GM13977 (cell line): ENCODE data around the gene SBK1.
"Not testable (repeated sequence)": the region's sequence is repeated elsewhere in the genome, so short reads cannot be mapped to it uniquely, and the experiment has no call there.

ENCODE experiments used
- DNase-seq: peaks from one replicate; pipeline ENCODE4 v3.0.0; 2012; ENCODE audit warnings: low spot score
- in situ Hi-C: fragments of 300-500 bp; cut with MboI; formaldehyde crosslinking; loops from one replicate; pipeline ENCODE4 v1.12.0; 2022; ENCODE audit warnings: low sequenced_read_pairs, low pct_unique_long_range_greater_than_20kb, mixed read lengths, inconsistent platforms; ENCODE audit not compliant: unreplicated experiment
- TF ChIP-seq, protein P1 (sequence below): IDR thresholded peaks from 2 replicates; pipeline ENCODE4 v1.5.1; 2012; ENCODE audit warnings: mild to moderate bottlenecking, control low read depth; ENCODE audit not compliant: insufficient read depth; ENCODE audit errors: extremely low read depth, missing control alignments

Gene SBK1

DNA sequence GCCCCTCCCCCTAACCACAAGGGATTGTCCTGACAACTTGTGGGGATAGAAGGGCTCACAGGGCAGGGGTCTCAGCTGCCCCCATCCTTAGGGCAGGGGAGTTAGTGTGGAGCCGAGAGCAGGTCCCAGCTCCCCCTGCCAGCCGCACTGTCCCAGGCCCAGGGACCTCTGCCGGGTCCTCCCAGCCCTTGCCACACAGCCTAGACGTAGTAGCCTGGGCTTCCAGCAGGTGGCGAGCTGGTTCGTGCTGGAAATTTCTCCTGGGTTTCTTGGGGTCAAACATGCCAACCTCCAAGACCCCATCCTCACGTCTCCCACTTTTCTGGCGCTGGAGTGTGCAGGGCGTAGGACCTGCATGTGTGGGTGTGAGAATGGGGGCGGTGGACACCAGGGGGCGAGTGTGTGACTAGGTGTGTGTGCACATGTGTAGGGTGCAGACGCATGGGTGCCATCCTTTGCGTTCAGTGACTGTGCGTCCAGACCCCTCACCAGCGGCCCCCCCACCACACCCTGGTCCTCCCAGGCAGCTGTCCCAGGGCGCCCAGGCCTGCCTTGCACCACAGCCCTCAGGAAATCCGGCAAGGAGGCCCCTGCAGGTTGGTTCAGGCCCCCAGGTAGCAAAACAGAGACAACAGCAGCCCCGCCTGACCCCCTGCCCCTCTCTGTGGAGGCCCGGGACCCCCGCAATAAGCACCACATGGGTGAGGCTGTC, 29.5 kb downstream of the SBK1 start:
- in situ Hi-C loops = loop anchor here (25.0 kb wide), 1 partner anchor 215 kb away; the partner anchor contains the start of gene NUPR1
- TF ChIP-seq, protein P1, sequence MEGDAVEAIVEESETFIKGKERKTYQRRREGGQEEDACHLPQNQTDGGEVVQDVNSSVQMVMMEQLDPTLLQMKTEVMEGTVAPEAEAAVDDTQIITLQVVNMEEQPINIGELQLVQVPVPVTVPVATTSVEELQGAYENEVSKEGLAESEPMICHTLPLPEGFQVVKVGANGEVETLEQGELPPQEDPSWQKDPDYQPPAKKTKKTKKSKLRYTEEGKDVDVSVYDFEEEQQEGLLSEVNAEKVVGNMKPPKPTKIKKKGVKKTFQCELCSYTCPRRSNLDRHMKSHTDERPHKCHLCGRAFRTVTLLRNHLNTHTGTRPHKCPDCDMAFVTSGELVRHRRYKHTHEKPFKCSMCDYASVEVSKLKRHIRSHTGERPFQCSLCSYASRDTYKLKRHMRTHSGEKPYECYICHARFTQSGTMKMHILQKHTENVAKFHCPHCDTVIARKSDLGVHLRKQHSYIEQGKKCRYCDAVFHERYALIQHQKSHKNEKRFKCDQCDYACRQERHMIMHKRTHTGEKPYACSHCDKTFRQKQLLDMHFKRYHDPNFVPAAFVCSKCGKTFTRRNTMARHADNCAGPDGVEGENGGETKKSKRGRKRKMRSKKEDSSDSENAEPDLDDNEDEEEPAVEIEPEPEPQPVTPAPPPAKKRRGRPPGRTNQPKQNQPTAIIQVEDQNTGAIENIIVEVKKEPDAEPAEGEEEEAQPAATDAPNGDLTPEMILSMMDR = peak; percentile 84
- DNase-seq = peak; percentile 71

DNA sequence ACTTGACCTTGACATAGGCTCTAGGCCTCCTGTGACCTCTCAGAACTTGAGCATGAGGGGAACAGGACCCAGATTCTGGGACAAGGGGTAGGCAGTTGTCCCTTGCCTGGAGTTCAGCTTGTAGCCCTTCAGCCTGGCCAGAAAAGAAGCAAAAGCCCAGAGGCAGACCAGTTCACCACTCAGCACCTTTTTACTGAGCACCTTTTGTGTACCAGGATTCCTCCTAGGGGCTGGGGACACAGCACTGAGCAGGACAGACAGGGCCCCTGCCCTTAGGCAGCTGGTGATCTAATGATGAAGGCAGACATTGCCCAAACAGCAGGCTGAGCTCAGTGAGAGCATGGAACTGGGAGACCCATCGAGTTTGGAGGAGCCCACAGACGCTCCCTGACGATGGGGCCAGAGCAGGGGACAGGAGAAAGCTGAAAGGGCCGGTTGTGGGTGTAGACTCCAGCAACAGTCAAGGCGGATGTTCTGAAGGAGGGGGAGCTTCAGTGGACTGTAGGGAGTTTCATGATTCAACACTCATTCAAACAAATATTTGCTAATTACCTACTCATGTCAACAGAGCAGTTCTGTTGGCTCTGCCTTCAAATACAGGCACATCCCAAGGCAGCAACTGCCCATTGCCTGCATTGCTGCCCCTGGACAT, 32.0 kb downstream of the SBK1 start:
- TF ChIP-seq, protein P1 = no peak
- no peak for DNase-seq
- in situ Hi-C loops = loop anchor here (25.0 kb wide), 1 partner anchor 213 kb away; the partner anchor contains the start of gene NUPR1

DNA sequence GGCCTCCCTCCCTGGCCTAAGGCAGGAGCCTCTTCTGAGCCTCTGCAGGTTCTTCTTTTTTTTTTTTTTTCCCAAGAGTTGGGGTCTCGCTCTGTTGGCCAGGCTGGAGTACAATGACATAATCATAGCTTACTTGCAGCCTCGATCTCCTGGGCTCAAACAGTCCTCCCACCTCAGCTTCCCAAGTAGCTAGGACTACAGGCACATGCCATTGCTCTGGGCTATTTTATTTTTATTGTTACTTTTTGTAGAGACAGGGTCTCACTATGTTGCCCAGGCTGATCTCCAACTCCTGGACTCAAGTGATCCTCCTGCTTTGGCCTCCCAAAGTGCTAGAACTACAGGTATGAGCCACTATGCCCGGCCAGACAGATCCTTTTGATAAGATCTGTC, 32.6 kb downstream of the SBK1 start:
- DNase-seq = no peak
- TF ChIP-seq, protein P1 = no peak
- in situ Hi-C loops = loop anchor here (25.0 kb wide), 1 partner anchor 212 kb away; the partner anchor contains the start of gene NUPR1

DNA sequence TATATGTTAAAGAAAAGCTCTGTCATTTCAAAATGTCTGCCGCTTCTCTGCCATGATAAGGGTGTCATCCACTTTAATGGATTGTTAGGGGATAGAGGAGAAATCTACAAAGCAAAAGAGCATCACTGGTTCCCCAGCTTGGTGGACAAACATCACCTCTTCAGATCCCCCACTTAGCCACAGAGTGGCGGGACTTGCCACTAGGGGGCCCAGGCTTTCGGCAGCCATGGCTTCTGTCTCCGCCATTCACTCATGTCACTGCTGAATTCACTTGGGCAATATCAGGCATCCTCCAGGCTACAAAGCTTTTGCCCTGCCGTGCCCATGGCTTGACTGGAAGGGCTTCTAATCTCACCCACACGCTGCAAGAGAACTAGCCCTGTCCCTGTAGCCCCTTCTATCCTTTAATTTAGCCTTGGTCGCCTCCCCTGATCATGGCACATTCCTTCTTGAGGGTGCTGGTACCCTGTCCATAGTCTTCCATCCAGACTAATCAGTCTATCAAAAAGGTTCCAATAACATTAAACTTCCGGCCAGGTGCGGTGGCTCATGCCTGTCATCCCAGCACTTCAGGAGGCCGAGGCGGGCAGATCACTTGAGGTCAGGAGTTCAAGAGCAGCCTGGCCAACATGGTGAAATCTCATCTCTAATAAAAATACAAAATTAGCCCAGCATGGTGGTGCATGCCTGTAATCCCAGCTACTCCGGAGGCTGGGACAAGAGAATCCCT, 34.7 kb downstream of the SBK1 start:
- in situ Hi-C loops = no loop called here
- TF ChIP-seq, protein P1 = peak; percentile 84
- peak; percentile 86 for DNase-seq

DNA sequence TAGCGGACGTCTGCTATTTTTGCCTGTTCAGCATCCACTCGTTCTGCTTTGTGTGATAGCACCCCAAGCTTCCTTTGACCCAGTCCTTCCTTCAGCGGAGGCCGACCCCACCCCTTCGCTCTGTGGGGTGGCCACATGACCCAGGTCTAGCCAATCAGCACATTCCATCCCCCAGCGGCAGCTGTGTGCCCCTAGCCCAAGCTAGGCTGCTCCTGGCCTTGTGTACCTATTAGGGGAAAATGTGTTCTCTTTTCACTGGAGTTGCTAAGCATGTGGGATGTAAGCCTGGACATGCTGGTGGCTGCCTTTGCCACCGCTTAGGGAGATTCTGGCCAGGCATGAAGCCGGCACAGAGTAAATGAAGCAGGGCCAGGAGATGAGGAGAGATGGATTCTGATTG, 37.9 kb downstream of the SBK1 start:
- in situ Hi-C loops = not testable (repeated sequence)

DNA sequence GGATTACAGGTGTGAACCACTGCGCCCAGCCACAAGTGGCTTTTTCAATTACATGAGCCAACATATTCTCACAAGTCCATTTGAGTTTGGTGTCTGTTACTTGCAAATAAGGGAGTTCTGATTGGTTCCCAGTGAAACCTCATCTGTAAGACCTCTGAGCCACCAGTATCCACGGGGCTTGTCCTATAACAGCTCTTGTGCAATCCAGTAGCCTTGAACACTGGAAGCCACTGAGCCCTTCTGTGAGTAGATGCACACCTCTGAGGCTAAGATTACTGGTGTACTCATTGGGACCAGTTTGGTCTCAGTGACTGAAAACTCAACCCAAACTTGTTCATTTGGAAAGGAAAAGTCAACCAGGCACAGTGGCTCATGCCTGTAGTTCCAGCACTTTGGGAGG, 38.7 kb downstream of the SBK1 start:
- DNase-seq, in situ Hi-C loops: not testable (repeated sequence)

More for the DNA sequence above, 37.9 kb downstream of the SBK1 start:
- not testable (repeated sequence) for DNase-seq

DNA sequence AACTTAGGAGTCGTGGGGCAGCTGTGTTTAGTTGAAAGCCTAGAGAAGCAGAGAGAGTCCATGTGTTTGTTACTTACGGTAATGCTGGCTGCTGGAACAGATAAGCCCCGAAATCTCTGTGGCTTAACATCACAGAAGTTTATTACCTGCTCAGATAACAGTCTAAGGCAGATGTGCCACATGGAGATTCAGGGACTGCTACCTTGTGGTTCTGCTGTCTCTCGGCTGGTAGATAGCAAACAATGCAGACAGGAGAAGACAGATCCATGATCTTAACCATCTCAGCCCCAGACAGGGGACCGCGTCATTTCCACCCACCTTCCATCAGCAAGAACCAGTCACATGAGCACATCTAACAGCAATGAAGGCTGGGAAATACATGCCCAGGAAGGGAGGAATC, 40.3 kb downstream of the SBK1 start:
- in situ Hi-C loops, DNase-seq: not testable (repeated sequence)

DNA sequence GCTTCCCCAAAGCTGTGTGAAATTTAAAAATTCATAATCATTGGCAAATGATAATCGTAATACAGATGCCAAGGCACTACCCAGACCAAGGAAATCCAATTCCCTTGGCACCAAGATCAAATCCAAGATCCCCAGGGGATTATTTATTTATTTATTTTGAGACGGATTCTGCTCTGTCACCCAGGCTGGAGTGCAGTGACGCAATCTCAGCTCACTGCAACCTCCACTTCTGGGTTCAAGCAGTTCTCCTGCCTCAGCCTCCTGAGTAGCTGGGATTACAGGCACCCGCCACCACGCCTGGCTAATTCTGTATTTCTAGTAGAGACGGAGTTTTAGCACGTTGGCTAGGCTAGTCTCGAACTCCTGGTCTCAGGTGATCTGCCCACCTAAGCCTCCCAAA, 43.4 kb downstream of the SBK1 start:
- in situ Hi-C loops, DNase-seq: not testable (repeated sequence)

DNA sequence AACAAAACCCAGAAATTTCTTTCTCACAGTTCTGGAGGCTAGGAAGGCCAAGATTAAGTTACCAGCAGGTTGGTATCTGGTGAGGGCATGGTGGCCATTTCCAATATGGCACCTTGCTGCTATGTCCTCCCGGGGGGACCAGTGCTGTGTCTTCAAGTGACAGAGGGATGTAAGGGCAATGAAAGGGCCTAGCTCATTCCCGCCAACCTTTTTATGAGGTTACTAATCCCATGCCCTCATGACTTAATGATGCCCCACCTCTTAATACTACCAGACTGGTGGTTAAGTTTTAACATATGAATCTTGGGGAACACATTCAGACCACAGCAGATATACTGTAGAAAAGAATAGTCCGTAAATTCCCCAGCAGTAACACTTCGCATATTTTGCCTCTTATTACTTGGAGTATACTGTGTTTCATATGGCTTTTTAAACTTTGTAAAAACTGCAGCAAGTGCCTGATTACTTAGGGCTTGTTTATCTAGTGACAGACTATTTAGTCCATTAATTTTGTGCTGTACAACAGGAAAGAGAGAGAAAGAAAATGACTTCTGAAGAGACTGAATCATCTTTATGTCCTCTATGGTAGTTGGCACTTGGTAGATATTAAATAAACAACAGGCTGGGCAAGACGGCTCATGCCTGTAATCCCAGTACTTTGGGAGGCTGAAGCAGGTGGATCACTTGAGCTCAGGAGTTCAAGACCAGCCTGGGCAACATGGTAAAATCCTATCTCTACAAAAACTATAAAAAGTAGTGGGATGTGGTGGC, 44.8 kb downstream of the SBK1 start:
- DNase-seq, in situ Hi-C loops: not testable (repeated sequence)

DNA sequence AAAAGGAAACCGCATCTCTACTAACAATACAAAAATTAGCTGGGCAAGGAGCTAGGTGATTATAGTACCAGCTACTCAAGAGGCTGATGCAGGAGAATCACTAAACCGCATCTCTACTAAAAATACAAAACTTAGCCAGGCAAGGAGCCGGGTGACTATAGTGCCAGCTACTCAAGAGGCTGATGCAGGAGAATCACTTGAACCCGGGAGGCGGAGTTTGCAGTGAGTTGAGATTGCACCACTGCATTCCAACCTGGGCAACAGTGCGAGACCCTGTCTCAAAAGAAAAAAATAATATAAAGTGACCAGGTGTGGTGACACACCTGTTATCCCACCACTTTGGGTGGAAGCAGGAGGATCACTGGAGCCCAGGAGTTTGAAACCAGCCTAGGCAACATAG, 45.9 kb downstream of the SBK1 start:
- in situ Hi-C loops, DNase-seq: not testable (repeated sequence)

DNA sequence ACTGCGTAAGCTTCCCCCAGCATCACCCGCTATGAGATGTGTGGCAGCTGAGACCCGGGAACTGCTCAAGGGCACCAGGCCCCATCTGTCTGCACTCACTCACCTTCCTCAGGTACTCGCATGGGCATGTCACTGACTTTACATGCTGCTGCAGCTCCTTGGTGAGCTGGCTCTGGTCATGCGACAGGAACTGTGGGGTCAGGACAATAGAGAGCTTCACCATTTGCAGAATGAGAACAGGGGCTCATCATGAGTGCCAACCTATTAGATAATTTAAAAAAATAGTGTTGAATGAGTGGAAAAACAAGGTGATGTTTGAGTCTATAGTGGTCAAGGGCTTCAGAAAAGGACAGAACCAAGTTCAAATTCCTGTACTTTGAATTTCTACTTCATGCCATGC, 70.3 kb downstream of the SBK1 start:
- in situ Hi-C loops = not testable (repeated sequence)

DNA sequence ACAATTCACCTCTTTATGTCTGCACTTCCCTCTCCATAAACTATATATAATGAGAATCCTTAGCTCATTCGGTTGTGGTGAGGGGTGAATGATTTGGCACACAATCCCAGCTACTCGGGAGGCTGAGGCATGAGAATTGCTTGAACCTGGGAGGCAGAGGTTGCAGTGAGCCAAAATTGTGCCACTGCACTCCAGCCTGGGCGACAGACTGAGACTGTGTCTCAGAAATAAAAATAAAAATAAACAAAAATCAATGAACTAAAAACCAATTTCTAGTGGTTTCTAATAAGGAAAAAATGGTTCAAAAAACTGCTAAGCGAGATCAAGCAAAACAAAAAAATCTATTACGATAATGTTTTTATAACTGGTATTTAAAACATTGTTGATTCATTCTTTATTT, 71.1 kb downstream of the SBK1 start, which contains the start of gene NPIPB6:
Gene NPIPB6, minus strand, starts transcription at position 101 of the 400 bp plus-strand sequence. CDS start 686 bp downstream, outside the sequence.
- in situ Hi-C loops, DNase-seq: not testable (repeated sequence)

More for the DNA sequence above, 70.3 kb downstream of the SBK1 start:
- not testable (repeated sequence) for DNase-seq
